GM23338 (cell line): ENCODE measurements around the gene NIFK. TPM values are rescaled to one million over a fixed set of nuclear protein-coding genes. Genes with fewer than 3 reads are reported as not detected.

Source experiments
- ATAC-seq: fragments of 200-7000 bp; cut with Tn5 transposase; 3 replicates; pipeline ENCODE4 v1.9.1; 2020
- DNase-seq: peaks from one replicate; pipeline ENCODE4 v3.0.0-alpha.2; 2015; ENCODE audit warnings: low spot score
- H2AFZ ChIP-seq: fragments of 200-600 bp; sonication (generic); 2 replicates; pipeline ENCODE4 v1.8.0; 2016; ENCODE audit warnings: antibody characterized with exemption, mild to moderate bottlenecking, moderate library complexity
- H3F3A ChIP-seq: fragments of 200-600 bp; sonication (generic); replicated peaks from 2 replicates; pipeline ENCODE4 v1.8.0; 2017; ENCODE audit warnings: antibody characterized with exemption, mixed run types, low read depth
- H3K27ac ChIP-seq: fragments of 200-600 bp; sonication (generic); 2 replicates; pipeline ENCODE4 v1.6.1; 2016; ENCODE audit warnings: low read depth
- H3K27me3 ChIP-seq: fragments of 200-600 bp; sonication (generic); 2 replicates; pipeline ENCODE4 v1.8.0; 2016; ENCODE audit warnings: mild to moderate bottlenecking, mixed run types, moderate library complexity; ENCODE audit not compliant: insufficient read depth
- H3K36me3 ChIP-seq: fragments of 200-600 bp; sonication (generic); 2 replicates; pipeline ENCODE4 v1.8.0; 2016; ENCODE audit warnings: mild to moderate bottlenecking; ENCODE audit not compliant: insufficient read depth
- H3K4me1 ChIP-seq: fragments of 200-600 bp; sonication (generic); 2 replicates; pipeline ENCODE4 v1.8.0; 2016; ENCODE audit warnings: mild to moderate bottlenecking, moderate library complexity; ENCODE audit not compliant: insufficient read depth
- H3K4me2 ChIP-seq: fragments of 200-600 bp; sonication (generic); 2 replicates; pipeline ENCODE4 v1.7.1; 2017; ENCODE audit warnings: mixed run types
- H3K4me3 ChIP-seq: fragments of 200-600 bp; sonication (generic); 2 replicates; pipeline ENCODE4 v1.6.1; 2016; ENCODE audit warnings: mixed run types
- H3K79me2 ChIP-seq: fragments of 200-600 bp; sonication (generic); replicated peaks from 2 replicates; pipeline ENCODE4 v1.8.0; 2017; ENCODE audit warnings: mild to moderate bottlenecking; ENCODE audit not compliant: insufficient read depth
- H3K9me2 ChIP-seq: fragments of 200-600 bp; sonication (generic); 2 replicates; pipeline ENCODE4 v1.8.0; 2017; ENCODE audit not compliant: insufficient read depth
- H4K20me1 ChIP-seq: fragments of 200-600 bp; sonication (generic); replicated peaks from 2 replicates; pipeline ENCODE4 v1.8.0; 2017; ENCODE audit warnings: mild to moderate bottlenecking; ENCODE audit not compliant: insufficient read depth
- H3K27ac Mint-ChIP-seq: 2 replicates; pipeline ENCODE4 v1.8.0; 2020; ENCODE audit warnings: inconsistent platforms, mild to moderate bottlenecking, moderate library complexity, mixed read lengths
- H3K27me3 Mint-ChIP-seq: 3 replicates; pipeline ENCODE4 v1.8.0; 2022; ENCODE audit warnings: low read depth, mild to moderate bottlenecking, moderate library complexity, mixed read lengths, inconsistent platforms; ENCODE audit not compliant: insufficient read depth, poor library complexity
- H3K36me3 Mint-ChIP-seq: 3 replicates; pipeline ENCODE4 v1.8.0; 2021; ENCODE audit warnings: low read depth, mild to moderate bottlenecking, inconsistent platforms, moderate library complexity, mixed read lengths
- H3K4me1 Mint-ChIP-seq: 3 replicates; pipeline ENCODE4 v1.8.0; 2020; ENCODE audit warnings: mild to moderate bottlenecking, inconsistent platforms, mixed read lengths
- H3K4me3 Mint-ChIP-seq: 3 replicates; pipeline ENCODE4 v1.8.0; 2021; ENCODE audit warnings: moderate library complexity, mild to moderate bottlenecking, inconsistent platforms, mixed read lengths
- H3K9me3 Mint-ChIP-seq: 3 replicates; pipeline ENCODE4 v1.8.0; 2020; ENCODE audit warnings: moderate library complexity, mild to moderate bottlenecking, inconsistent platforms, mixed read lengths
- CREB1 ChIP-seq: fragments of 250-450 bp; sonication (Bioruptor Pico); IDR thresholded peaks from 2 replicates; pipeline ENCODE4 v1.5.0; 2020; ENCODE audit warnings: low read depth, mild to moderate bottlenecking, moderate library complexity
- ETS1 ChIP-seq: IDR thresholded peaks from 2 replicates; pipeline ENCODE4 v1.6.1; 2016; ENCODE audit warnings: antibody characterized with exemption
- EZH2 ChIP-seq: fragments of 200-600 bp; sonication (generic); IDR thresholded peaks from one replicate; pipeline ENCODE4 v1.8.0; 2017; ENCODE audit warnings: antibody characterized with exemption, mild to moderate bottlenecking, low read depth; ENCODE audit not compliant: unreplicated experiment
- EZH2phosphoT487 ChIP-seq: fragments of 200-600 bp; sonication (generic); IDR thresholded peaks from one replicate; pipeline ENCODE4 v1.8.1; 2018; ENCODE audit warnings: antibody characterized with exemption; ENCODE audit not compliant: unreplicated experiment
- NANOG ChIP-seq: IDR thresholded peaks from 2 replicates; pipeline ENCODE4 v1.6.1; 2016; ENCODE audit warnings: antibody characterized with exemption, borderline replicate concordance
- POLR2AphosphoS5 ChIP-seq: IDR thresholded peaks from 2 replicates; pipeline ENCODE4 v1.6.1; 2016; ENCODE audit warnings: antibody characterized with exemption, low read depth
- STAT1 ChIP-seq: IDR thresholded peaks from one replicate; pipeline ENCODE4 v1.6.1; 2016; ENCODE audit warnings: antibody characterized with exemption; ENCODE audit not compliant: unreplicated experiment
- ZNF114 ChIP-seq: fragments of 250-450 bp; sonication (Bioruptor Pico); IDR thresholded peaks from 2 replicates; pipeline ENCODE4 v1.5.0; 2020; ENCODE audit warnings: mild to moderate bottlenecking, moderate library complexity
- ZNF331 ChIP-seq: fragments of 250-450 bp; sonication (Bioruptor Pico); IDR thresholded peaks from 2 replicates; pipeline ENCODE4 v1.5.0; 2020; ENCODE audit warnings: low read depth, mild to moderate bottlenecking, moderate library complexity
- polyA plus RNA-seq: library from polyadenylated mRNA; unstranded; fragments of >200 nt; fragmentation: Nextera tagmentation; extraction: Ambion mirVana; gene quantifications from 2 replicates; pipeline ENCODE4 v1.2.1, GENCODE V29; 2016
- total RNA-seq: library from RNA; depleted of rRNA; stranded (reverse); fragments of >200 nt; shearing (Covaris generic); gene quantifications from 2 replicates; pipeline ENCODE4 v1.2.3, GENCODE V29; 2014
- TF ChIP-seq, protein P1 (sequence below), 2 experiments: fragments of 200-600 bp in 1 of 2; sonication (generic) in 1 of 2; conservative IDR thresholded peaks; 2 replicates each; pipeline versions ENCODE4 v1.5.1 to v1.6.1; 2016 to 2017; ENCODE audit warnings: antibody characterized with exemption in 2 of 2, low read depth in 2 of 2, mild to moderate bottlenecking in 2 of 2, moderate library complexity in 1 of 2
- TF ChIP-seq, protein P2 (sequence below): IDR thresholded peaks from one replicate; pipeline ENCODE4 v1.6.1; 2018; ENCODE audit warnings: antibody characterized with exemption; ENCODE audit not compliant: unreplicated experiment

The NIFK gene
- total and polyA plus RNA-seq, 2 experiments from 2014 or later: 106 to 289 TPM

- H3K4me3 Mint-ChIP-seq: no peak overlapping the region
- Histone ChIP-seq H3K9me2 (no peaks in the 10 kb centered on the region), H3F3A (no peaks in the 10 kb centered on the region), H2AFZ (no peak overlapping the region), H3K4me2 (no peak overlapping the region), H3K27me3 (no peaks in the 10 kb centered on the region), H3K4me3 (no peak overlapping the region), H3K36me3 (no peaks in the 10 kb centered on the region), H3K4me1 (peaks cover 12% of the 10 kb centered on the region), H4K20me1 (no peaks in the 10 kb centered on the region), H3K79me2 (no peaks in the 10 kb centered on the region), H3K27ac (no peak overlapping the region)
- H3K4me1 Mint-ChIP-seq: peaks cover 18% of the 10 kb centered on the region
- no peak for TF ChIP-seq STAT1
- TF ChIP-seq, protein P1, sequence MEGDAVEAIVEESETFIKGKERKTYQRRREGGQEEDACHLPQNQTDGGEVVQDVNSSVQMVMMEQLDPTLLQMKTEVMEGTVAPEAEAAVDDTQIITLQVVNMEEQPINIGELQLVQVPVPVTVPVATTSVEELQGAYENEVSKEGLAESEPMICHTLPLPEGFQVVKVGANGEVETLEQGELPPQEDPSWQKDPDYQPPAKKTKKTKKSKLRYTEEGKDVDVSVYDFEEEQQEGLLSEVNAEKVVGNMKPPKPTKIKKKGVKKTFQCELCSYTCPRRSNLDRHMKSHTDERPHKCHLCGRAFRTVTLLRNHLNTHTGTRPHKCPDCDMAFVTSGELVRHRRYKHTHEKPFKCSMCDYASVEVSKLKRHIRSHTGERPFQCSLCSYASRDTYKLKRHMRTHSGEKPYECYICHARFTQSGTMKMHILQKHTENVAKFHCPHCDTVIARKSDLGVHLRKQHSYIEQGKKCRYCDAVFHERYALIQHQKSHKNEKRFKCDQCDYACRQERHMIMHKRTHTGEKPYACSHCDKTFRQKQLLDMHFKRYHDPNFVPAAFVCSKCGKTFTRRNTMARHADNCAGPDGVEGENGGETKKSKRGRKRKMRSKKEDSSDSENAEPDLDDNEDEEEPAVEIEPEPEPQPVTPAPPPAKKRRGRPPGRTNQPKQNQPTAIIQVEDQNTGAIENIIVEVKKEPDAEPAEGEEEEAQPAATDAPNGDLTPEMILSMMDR (conservative IDR thresholded peaks at IDR 0.05; ENCODE audit: low read depth in 2 of 2): peak; percentile 35 to 67
- H3K27me3 Mint-ChIP-seq: peaks cover 9% of the 10 kb centered on the region
- H3K36me3 Mint-ChIP-seq: no peaks in the 10 kb centered on the region
- DNase-seq (peak; percentile 43), ATAC-seq (peak; percentile 79)
- H3K9me3 Mint-ChIP-seq: no peaks in the 10 kb centered on the region
- no peak overlapping the region for H3K27ac Mint-ChIP-seq
These were observed 40.2 kb downstream of the NIFK start for GRCh38 chr2:121696410-121696930.

GRCh38 chr2:121695171-121695451, 41.6 kb downstream of the NIFK start:
- Histone ChIP-seq H3K4me2 (no peak overlapping the region), H3K79me2 (no peaks in the 10 kb centered on the region), H3K27ac (peak overlapping the region; percentile 21; the same call in 1 of the 2 replicates), H3K9me2 (no peaks in the 10 kb centered on the region), H4K20me1 (no peaks in the 10 kb centered on the region), H2AFZ (0 out of 2 replicates have a peak overlapping the region, but pooled peaks have one; percentile 56), H3K36me3 (no peaks in the 10 kb centered on the region), H3K4me3 (no peak overlapping the region), H3K27me3 (no peaks in the 10 kb centered on the region), H3K4me1 (peaks cover 12% of the 10 kb centered on the region), H3F3A (no peaks in the 10 kb centered on the region)
- Mint-ChIP-seq H3K27ac (no peak overlapping the region; the same call in 1 of the 2 replicates), H3K27me3 (peaks cover 6% of the 10 kb centered on the region), H3K36me3 (no peaks in the 10 kb centered on the region), H3K4me3 (no peak overlapping the region), H3K4me1 (peaks cover 18% of the 10 kb centered on the region), H3K9me3 (no peaks in the 10 kb centered on the region)
- peak; percentile 75 for ATAC-seq
- DNase-seq: no peak
- TF ChIP-seq, protein P1 (conservative IDR thresholded peaks at IDR 0.05; ENCODE audit: low read depth in 2 of 2): no peak
- TF ChIP-seq CREB1 (CRISPR knock-in tag) (no peak), POLR2AphosphoS5 (no peak), EZH2 (no peak), ZNF331 (CRISPR knock-in tag) (no peak), EZH2phosphoT487 (no peak), ZNF114 (no peak), NANOG (no peak), STAT1 (no peak), ETS1 (no peak)
- TF ChIP-seq, protein P2, sequence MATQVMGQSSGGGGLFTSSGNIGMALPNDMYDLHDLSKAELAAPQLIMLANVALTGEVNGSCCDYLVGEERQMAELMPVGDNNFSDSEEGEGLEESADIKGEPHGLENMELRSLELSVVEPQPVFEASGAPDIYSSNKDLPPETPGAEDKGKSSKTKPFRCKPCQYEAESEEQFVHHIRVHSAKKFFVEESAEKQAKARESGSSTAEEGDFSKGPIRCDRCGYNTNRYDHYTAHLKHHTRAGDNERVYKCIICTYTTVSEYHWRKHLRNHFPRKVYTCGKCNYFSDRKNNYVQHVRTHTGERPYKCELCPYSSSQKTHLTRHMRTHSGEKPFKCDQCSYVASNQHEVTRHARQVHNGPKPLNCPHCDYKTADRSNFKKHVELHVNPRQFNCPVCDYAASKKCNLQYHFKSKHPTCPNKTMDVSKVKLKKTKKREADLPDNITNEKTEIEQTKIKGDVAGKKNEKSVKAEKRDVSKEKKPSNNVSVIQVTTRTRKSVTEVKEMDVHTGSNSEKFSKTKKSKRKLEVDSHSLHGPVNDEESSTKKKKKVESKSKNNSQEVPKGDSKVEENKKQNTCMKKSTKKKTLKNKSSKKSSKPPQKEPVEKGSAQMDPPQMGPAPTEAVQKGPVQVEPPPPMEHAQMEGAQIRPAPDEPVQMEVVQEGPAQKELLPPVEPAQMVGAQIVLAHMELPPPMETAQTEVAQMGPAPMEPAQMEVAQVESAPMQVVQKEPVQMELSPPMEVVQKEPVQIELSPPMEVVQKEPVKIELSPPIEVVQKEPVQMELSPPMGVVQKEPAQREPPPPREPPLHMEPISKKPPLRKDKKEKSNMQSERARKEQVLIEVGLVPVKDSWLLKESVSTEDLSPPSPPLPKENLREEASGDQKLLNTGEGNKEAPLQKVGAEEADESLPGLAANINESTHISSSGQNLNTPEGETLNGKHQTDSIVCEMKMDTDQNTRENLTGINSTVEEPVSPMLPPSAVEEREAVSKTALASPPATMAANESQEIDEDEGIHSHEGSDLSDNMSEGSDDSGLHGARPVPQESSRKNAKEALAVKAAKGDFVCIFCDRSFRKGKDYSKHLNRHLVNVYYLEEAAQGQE: no peak
